HUES64 (cell line): Measurements from ENCODE around the gene ARHGAP29.
A peak's percentile ranks its signal among the peaks of the same experiment; 100 is the strongest.
"Not testable (repeated sequence)": the region's sequence is repeated elsewhere in the genome, so short reads cannot be mapped to it uniquely, and the experiment has no call there.

ENCODE experiments used
- H3K27ac ChIP-seq: 2 replicates; pipeline ENCODE4 v1.7.0; 2013; ENCODE audit warnings: low read depth, low read length, inconsistent platforms
- H3K27me3 ChIP-seq: 2 replicates; pipeline ENCODE4 v1.6.1; 2013; ENCODE audit warnings: mild to moderate bottlenecking, low read length; ENCODE audit not compliant: insufficient read depth
- H3K36me3 ChIP-seq: 2 replicates; pipeline ENCODE4 v1.6.1; 2013; ENCODE audit warnings: mild to moderate bottlenecking, low read length; ENCODE audit not compliant: insufficient read depth
- H3K4me1 ChIP-seq: 2 replicates; pipeline ENCODE4 v1.6.1; 2013; ENCODE audit warnings: mild to moderate bottlenecking, low read length, moderate library complexity; ENCODE audit not compliant: insufficient read depth
- H3K4me3 ChIP-seq: 2 replicates; pipeline ENCODE4 v1.5.1; 2013; ENCODE audit warnings: mild to moderate bottlenecking, low read length, moderate library complexity
- H3K9ac ChIP-seq: 2 replicates; pipeline ENCODE4 v1.6.1; 2013; ENCODE audit warnings: mild to moderate bottlenecking, low read depth, low read length
- H3K9me3 ChIP-seq: 2 replicates; pipeline ENCODE4 v1.6.1; 2013; ENCODE audit warnings: low read depth, low read length; ENCODE audit not compliant: insufficient read depth
- WGBS: fragments of 150-250, 120-280 bp; methylation state at CpG from one replicate; pipeline ENCODE4 v1.1.7; 2013; ENCODE audit warnings: missing lambda C conversion rate; 5-methylcytosine and 5-hydroxymethylcytosine counted together

Gene ARHGAP29

DNA sequence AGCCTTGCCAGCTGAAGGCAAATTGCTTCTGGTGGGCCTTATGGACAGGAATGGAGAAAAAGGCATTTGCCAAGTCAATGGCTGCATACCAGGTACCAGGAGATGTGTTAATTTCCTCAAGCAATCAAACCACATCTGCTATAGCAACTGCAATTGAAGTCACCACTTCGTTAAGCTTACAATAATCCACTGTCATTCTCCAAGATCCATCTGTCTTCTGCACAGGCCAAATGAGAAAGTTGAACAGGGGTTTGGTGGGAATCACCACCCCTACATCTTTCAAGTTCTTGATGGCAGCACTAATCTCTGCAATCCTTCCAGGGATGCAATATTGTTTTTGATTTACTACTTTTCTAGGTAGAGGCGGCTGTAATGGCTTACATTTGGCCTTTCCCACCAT, 72.5 kb downstream of the ARHGAP29 start:
- not testable (repeated sequence) for H3K4me3 ChIP-seq, H3K27ac ChIP-seq, H3K9me3 ChIP-seq, H3K4me1 ChIP-seq, H3K9ac ChIP-seq, H3K27me3 ChIP-seq, H3K36me3 ChIP-seq
- WGBS: 94% methylated on average over 2 of the region's 2 CpGs

DNA sequence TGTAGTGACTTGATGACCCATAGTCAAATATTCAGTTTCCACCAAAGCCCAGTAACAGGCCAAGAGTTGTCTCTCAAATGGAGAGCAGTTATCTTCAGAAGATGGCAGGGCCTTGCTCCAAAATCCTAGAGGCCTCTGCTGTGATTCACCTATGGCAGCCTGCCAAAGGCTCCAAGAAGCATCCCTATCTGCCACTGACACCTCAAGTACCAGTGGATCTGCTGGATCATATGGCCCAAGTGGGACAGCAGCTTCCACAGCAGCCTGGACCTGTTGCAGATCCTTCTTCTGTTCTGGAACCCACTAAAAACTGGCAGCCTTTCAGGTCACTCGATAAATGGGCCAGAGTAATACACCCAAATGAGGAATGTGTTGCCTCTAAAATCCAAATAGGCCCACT, 73.3 kb downstream of the ARHGAP29 start:
- 94% methylated on average over 1 of the region's 1 CpG for WGBS
- H3K27ac ChIP-seq, H3K36me3 ChIP-seq, H3K9ac ChIP-seq, H3K27me3 ChIP-seq, H3K4me1 ChIP-seq, H3K9me3 ChIP-seq, H3K4me3 ChIP-seq: not testable (repeated sequence)

GRCh38 chr1:94163249-94163648, 74.1 kb downstream of the ARHGAP29 start:
- not testable (repeated sequence) for H3K9me3 ChIP-seq, H3K27me3 ChIP-seq, H3K4me1 ChIP-seq, H3K4me3 ChIP-seq, H3K36me3 ChIP-seq, H3K9ac ChIP-seq, H3K27ac ChIP-seq
- WGBS: 87% methylated on average over 5 of the region's 5 CpGs

- Histone ChIP-seq H3K4me1 (peaks cover 4% of the 10 kb centered on the region; the same call in 1 of the 2 replicates), H3K9me3 (no peaks in the 10 kb centered on the region; the same call in 1 of the 2 replicates), H3K27ac (no peak overlapping the region), H3K4me3 (no peak overlapping the region), H3K27me3 (no peaks in the 10 kb centered on the region), H3K9ac (peak overlapping the region; percentile 30; the same call in 1 of the 2 replicates), H3K36me3 (no peaks in the 10 kb centered on the region)
- 70% methylated on average over 4 of the region's 4 CpGs for WGBS
Measured at GRCh38 chr1:94160811-94161210, 76.6 kb downstream of the ARHGAP29 start.

DNA sequence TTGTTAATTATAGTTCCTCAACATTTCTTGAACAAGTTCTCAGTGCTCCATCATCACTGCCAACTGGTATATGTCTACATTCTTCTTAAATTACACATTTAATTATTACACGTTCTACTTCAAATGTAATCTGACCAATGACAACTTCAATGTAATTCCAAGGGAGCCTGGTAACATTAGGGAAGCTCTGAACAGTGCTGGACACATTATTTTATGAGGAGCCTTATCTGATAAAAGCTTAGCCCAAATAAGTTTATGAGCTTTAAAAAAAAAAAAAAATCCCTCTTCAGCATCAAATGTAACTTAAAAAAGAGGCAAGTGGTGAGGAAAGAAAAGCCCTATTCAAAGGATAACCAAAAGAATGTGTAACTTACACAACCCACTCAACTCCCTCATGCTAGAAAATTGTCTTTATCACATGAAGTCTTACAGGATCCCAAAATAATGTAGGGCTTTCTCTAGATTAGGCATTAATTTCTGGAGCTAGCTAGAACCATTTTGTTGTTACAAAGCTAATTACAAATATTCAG, 81.2 kb downstream of the ARHGAP29 start:
- no peaks in the 10 kb centered on the region for H3K27me3 ChIP-seq
- no peaks in the 10 kb centered on the region; the same call in 1 of the 2 replicates for H3K9me3 ChIP-seq
- H3K4me1 ChIP-seq: peaks cover 4% of the 10 kb centered on the region; the same call in 1 of the 2 replicates
- no peak overlapping the region for H3K9ac ChIP-seq
- no peak overlapping the region for H3K4me3 ChIP-seq
- no peaks in the 10 kb centered on the region for H3K36me3 ChIP-seq
- WGBS: 96% methylated on average over 1 of the region's 1 CpG
- no peak overlapping the region for H3K27ac ChIP-seq

DNA sequence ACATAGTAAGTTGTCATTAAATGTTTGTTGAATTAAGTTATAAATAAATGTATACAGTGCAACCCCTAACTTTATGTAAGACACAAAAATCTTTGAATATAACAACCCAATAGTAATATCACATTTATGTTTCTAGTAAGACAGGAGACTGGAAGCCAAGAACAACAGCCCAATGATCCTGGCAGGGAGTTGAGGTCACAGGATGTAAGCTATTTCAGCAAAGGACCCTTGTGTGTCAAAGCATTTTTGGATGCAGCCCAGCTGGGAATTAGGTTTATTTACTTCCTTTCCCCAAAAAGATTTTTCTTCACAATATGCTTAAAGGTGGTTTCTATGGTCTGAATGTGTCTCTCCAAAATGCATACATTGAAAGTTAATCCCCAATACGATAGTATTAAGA, 82.4 kb downstream of the ARHGAP29 start:
- Histone ChIP-seq H3K36me3 (no peaks in the 10 kb centered on the region), H3K27ac (no peak overlapping the region), H3K9ac (no peak overlapping the region), H3K27me3 (no peaks in the 10 kb centered on the region), H3K4me1 (no peaks in the 10 kb centered on the region), H3K9me3 (no peaks in the 10 kb centered on the region; the same call in 1 of the 2 replicates), H3K4me3 (no peak overlapping the region)
- 100% methylated on average over 1 of the region's 1 CpG for WGBS

DNA sequence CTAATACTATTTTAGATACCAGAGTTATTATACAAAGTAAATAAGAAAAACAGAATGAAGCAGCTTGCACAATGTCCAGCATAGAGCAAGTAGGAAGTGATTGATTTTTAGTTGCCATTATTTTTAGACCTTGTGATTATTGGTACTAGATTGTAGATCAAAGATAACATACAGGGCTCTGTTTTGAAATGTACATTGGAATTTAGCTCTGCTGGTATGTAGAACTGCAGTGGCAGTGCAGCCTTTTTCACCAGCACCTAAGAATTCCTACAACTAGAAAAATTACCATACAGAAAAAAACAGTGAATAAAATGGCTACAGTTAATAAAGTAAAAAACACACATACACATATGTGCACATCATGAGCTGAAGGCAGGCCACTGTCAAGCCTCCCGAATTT, 84.3 kb downstream of the ARHGAP29 start:
- Histone ChIP-seq H3K4me3 (no peak overlapping the region), H3K27ac (no peak overlapping the region), H3K4me1 (peaks cover 11% of the 10 kb centered on the region), H3K9ac (no peak overlapping the region), H3K9me3 (no peaks in the 10 kb centered on the region; the same call in 1 of the 2 replicates), H3K27me3 (no peaks in the 10 kb centered on the region), H3K36me3 (no peaks in the 10 kb centered on the region)
- 93% methylated on average over 1 of the region's 1 CpG for WGBS

- H3K36me3 ChIP-seq, H3K27me3 ChIP-seq, H3K9ac ChIP-seq, H3K4me3 ChIP-seq, H3K9me3 ChIP-seq, H3K27ac ChIP-seq: not testable (repeated sequence)
- H3K4me1 ChIP-seq: peaks cover 11% of the 10 kb centered on the region
Measured at GRCh38 chr1:94149166-94149565, 88.2 kb downstream of the ARHGAP29 start.

DNA sequence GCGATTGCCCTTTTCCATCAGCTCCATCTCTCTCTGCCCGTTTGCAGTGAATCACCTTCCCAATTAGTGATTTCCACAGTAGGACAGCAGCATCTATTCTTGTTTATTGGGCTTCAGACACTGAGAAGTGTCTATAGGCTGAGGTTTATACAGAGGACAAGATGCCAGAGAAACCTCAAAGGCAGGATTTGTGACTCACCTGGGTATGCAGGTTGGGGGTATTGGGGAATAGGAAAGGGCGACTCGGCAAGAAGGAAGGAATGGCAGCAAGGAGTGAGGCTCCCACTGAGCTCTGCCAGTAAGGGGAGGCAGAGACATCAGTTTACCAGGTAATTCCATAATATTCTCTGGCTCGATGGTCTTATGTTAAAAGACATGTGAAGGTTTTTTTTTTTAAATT, 91.1 kb downstream of the ARHGAP29 start:
- Histone ChIP-seq H3K27ac (no peak overlapping the region), H3K9ac (no peak overlapping the region)

DNA sequence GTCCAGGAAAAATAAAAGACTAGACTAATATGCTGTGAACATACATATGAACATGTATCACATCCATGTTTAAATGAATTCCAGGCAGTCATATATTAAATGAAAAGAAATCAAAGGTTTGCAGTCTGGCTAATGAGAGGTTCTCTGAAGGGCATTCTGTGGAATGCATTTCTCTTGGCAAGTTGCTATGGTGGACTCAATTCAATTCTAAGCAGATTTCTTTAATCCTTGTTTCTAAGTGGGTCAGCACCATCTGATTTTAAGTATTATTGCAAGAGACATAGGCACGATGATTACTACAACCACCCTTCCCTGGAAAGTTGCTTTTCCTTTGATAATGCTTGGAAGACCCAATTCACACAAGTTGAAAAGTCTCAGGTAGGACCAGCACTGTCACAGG, 92.5 kb downstream of the ARHGAP29 start:
- Histone ChIP-seq H3K36me3 (no peaks in the 10 kb centered on the region), H3K27me3 (no peaks in the 10 kb centered on the region), H3K4me1 (peaks cover 23% of the 10 kb centered on the region), H3K9me3 (no peaks in the 10 kb centered on the region), H3K4me3 (no peak overlapping the region), H3K27ac (no peak overlapping the region), H3K9ac (no peak overlapping the region)
- 100% methylated on average over 1 of the region's 1 CpG for WGBS

More for the DNA sequence above, 91.1 kb downstream of the ARHGAP29 start:
- Histone ChIP-seq H3K27me3 (no peaks in the 10 kb centered on the region), H3K4me3 (no peak overlapping the region), H3K4me1 (peaks cover 23% of the 10 kb centered on the region), H3K36me3 (no peaks in the 10 kb centered on the region), H3K9me3 (no peaks in the 10 kb centered on the region)
- WGBS: 82% methylated on average over 4 of the region's 5 CpGs

- Histone ChIP-seq H3K9me3 (no peaks in the 10 kb centered on the region), H3K4me3 (no peak overlapping the region), H3K4me1 (0 out of 2 replicates have a peak, but pooled peaks cover 15% of the 10 kb centered on the region), H3K9ac (no peak overlapping the region), H3K27me3 (no peaks in the 10 kb centered on the region), H3K27ac (no peak overlapping the region), H3K36me3 (no peaks in the 10 kb centered on the region)
Measured at GRCh38 chr1:94143809-94144176, 93.6 kb downstream of the ARHGAP29 start.

GRCh38 chr1:94143173-94143808, 94.1 kb downstream of the ARHGAP29 start:
- Histone ChIP-seq H3K36me3 (no peaks in the 10 kb centered on the region), H3K4me1 (0 out of 2 replicates have a peak, but pooled peaks cover 12% of the 10 kb centered on the region), H3K27ac (no peak overlapping the region), H3K9me3 (no peaks in the 10 kb centered on the region), H3K27me3 (no peaks in the 10 kb centered on the region), H3K4me3 (no peak overlapping the region), H3K9ac (no peak overlapping the region)
- 89% methylated on average over 1 of the region's 2 CpGs for WGBS
